ENCODE measurements around the gene SUFU.
"Not testable (repeated sequence)": the region's sequence is repeated elsewhere in the genome, so short reads cannot be mapped to it uniquely, and the experiment has no call there.

SUFU gene

GRCh38 chr10:102484021-102484420, 19.8 kb upstream of the SUFU start:
- no peak overlapping the region for H3K4me3 ChIP-seq (ENCODE audit: low read depth, low read length)
- H3K27ac ChIP-seq (ENCODE audit: low read depth, low read length), result no peak overlapping the region
- H3K4me1 ChIP-seq (ENCODE audit: control insufficient read depth, insufficient read depth, low read length, unreplicated experiment), result no peaks in the 10 kb centered on the region
- H3K27me3 ChIP-seq (ENCODE audit: insufficient read depth, low read length), result no peaks in the 10 kb centered on the region
- no peak overlapping the region for H2AFZ ChIP-seq (ENCODE audit: low read length, unreplicated experiment)
- H3K79me2 ChIP-seq (ENCODE audit: control insufficient read depth, insufficient read depth, low read length, unreplicated experiment), result no peaks in the 10 kb centered on the region
- peaks cover 11% of the 10 kb centered on the region; the same call in 1 of the 2 replicates for H3K36me3 ChIP-seq (ENCODE audit: insufficient read depth, low read length)

- Histone ChIP-seq H3K4me1 (ENCODE audit: control insufficient read depth, insufficient read depth, low read length, unreplicated experiment) (no peaks in the 10 kb centered on the region), H3K27me3 (ENCODE audit: insufficient read depth, low read length) (no peaks in the 10 kb centered on the region), H3K36me3 (ENCODE audit: insufficient read depth, low read length) (peaks cover 12% of the 10 kb centered on the region; the same call in 1 of the 2 replicates), H3K79me2 (ENCODE audit: control insufficient read depth, insufficient read depth, low read length, unreplicated experiment) (no peaks in the 10 kb centered on the region), H2AFZ (ENCODE audit: low read length, unreplicated experiment) (no peak overlapping the region), H3K27ac (ENCODE audit: low read depth, low read length) (no peak overlapping the region), H3K4me3 (ENCODE audit: low read depth, low read length) (no peak overlapping the region)
Measured at GRCh38 chr10:102485093-102485784, 18.5 kb upstream of the SUFU start.

- no peak overlapping the region for H2AFZ ChIP-seq (ENCODE audit: low read length, unreplicated experiment)
- no peak overlapping the region for H3K27ac ChIP-seq (ENCODE audit: low read depth, low read length)
- H3K36me3 ChIP-seq (ENCODE audit: insufficient read depth, low read length), result peaks cover 8% of the 10 kb centered on the region; the same call in 1 of the 2 replicates
- no peaks in the 10 kb centered on the region for H3K4me1 ChIP-seq (ENCODE audit: control insufficient read depth, insufficient read depth, low read length, unreplicated experiment)
- H3K79me2 ChIP-seq (ENCODE audit: control insufficient read depth, insufficient read depth, low read length, unreplicated experiment), result peaks cover 39% of the 10 kb centered on the region
- H3K4me3 ChIP-seq (ENCODE audit: low read depth, low read length), result no peak overlapping the region
- H3K27me3 ChIP-seq (ENCODE audit: insufficient read depth, low read length), result no peaks in the 10 kb centered on the region
Measured at GRCh38 chr10:102491136-102491535, 12.6 kb upstream of the SUFU start.

GRCh38 chr10:102492344-102492939, 11.3 kb upstream of the SUFU start:
- Histone ChIP-seq H3K4me1 (ENCODE audit: control insufficient read depth, insufficient read depth, low read length, unreplicated experiment) (no peaks in the 10 kb centered on the region), H3K36me3 (ENCODE audit: insufficient read depth, low read length) (peaks cover 10% of the 10 kb centered on the region; the same call in 1 of the 2 replicates), H3K4me3 (ENCODE audit: low read depth, low read length) (no peak overlapping the region), H3K27me3 (ENCODE audit: insufficient read depth, low read length) (no peaks in the 10 kb centered on the region), H3K27ac (ENCODE audit: low read depth, low read length) (no peak overlapping the region), H3K79me2 (ENCODE audit: control insufficient read depth, insufficient read depth, low read length, unreplicated experiment) (peaks cover 52% of the 10 kb centered on the region), H2AFZ (ENCODE audit: low read length, unreplicated experiment) (no peak overlapping the region)

- H3K79me2 ChIP-seq (ENCODE audit: control insufficient read depth, insufficient read depth, low read length, unreplicated experiment), result peaks cover 57% of the 10 kb centered on the region
- H3K27me3 ChIP-seq (ENCODE audit: insufficient read depth, low read length), result no peaks in the 10 kb centered on the region
- no peak overlapping the region for H2AFZ ChIP-seq (ENCODE audit: low read length, unreplicated experiment)
- H3K36me3 ChIP-seq (ENCODE audit: insufficient read depth, low read length), result peaks cover 8% of the 10 kb centered on the region; the same call in 1 of the 2 replicates
- no peak overlapping the region for H3K4me3 ChIP-seq (ENCODE audit: low read depth, low read length)
- no peak overlapping the region for H3K27ac ChIP-seq (ENCODE audit: low read depth, low read length)
- no peaks in the 10 kb centered on the region for H3K4me1 ChIP-seq (ENCODE audit: control insufficient read depth, insufficient read depth, low read length, unreplicated experiment)
Measured at GRCh38 chr10:102492983-102493382, 10.8 kb upstream of the SUFU start.

- H2AFZ ChIP-seq (ENCODE audit: low read length, unreplicated experiment), result no peak overlapping the region
- H3K4me1 ChIP-seq (ENCODE audit: control insufficient read depth, insufficient read depth, low read length, unreplicated experiment), result no peaks in the 10 kb centered on the region
- H3K36me3 ChIP-seq (ENCODE audit: insufficient read depth, low read length), result 0 out of 2 replicates have a peak, but pooled peaks cover 6% of the 10 kb centered on the region
- H3K79me2 ChIP-seq (ENCODE audit: control insufficient read depth, insufficient read depth, low read length, unreplicated experiment), result peaks cover 65% of the 10 kb centered on the region
- H3K4me3 ChIP-seq (ENCODE audit: low read depth, low read length), result no peak overlapping the region
- H3K27me3 ChIP-seq (ENCODE audit: insufficient read depth, low read length), result no peaks in the 10 kb centered on the region
- H3K27ac ChIP-seq (ENCODE audit: low read depth, low read length), result no peak overlapping the region
Measured at GRCh38 chr10:102493771-102494170, 10.0 kb upstream of the SUFU start.

- Histone ChIP-seq H3K79me2 (ENCODE audit: control insufficient read depth, insufficient read depth, low read length, unreplicated experiment) (peaks cover 84% of the 10 kb centered on the region), H3K4me3 (ENCODE audit: low read depth, low read length) (no peak overlapping the region), H3K27me3 (ENCODE audit: insufficient read depth, low read length) (no peaks in the 10 kb centered on the region), H3K27ac (ENCODE audit: low read depth, low read length) (no peak overlapping the region), H2AFZ (ENCODE audit: low read length, unreplicated experiment) (no peak overlapping the region), H3K4me1 (ENCODE audit: control insufficient read depth, insufficient read depth, low read length, unreplicated experiment) (peaks cover 13% of the 10 kb centered on the region), H3K36me3 (ENCODE audit: insufficient read depth, low read length) (0 out of 2 replicates have a peak, but pooled peaks cover 3% of the 10 kb centered on the region)
Measured at GRCh38 chr10:102497545-102497944, 6.2 kb upstream of the SUFU start.

GRCh38 chr10:102499356-102499755, 4.4 kb upstream of the SUFU start:
- Histone ChIP-seq H3K79me2 (ENCODE audit: control insufficient read depth, insufficient read depth, low read length, unreplicated experiment) (peaks cover 70% of the 10 kb centered on the region), H3K4me1 (ENCODE audit: control insufficient read depth, insufficient read depth, low read length, unreplicated experiment) (peaks cover 13% of the 10 kb centered on the region), H3K27me3 (ENCODE audit: insufficient read depth, low read length) (no peaks in the 10 kb centered on the region), H3K36me3 (ENCODE audit: insufficient read depth, low read length) (0 out of 2 replicates have a peak, but pooled peaks cover 3% of the 10 kb centered on the region), H3K4me3 (ENCODE audit: low read depth, low read length) (no peak overlapping the region), H3K27ac (ENCODE audit: low read depth, low read length) (no peak overlapping the region), H2AFZ (ENCODE audit: low read length, unreplicated experiment) (no peak overlapping the region)

GRCh38 chr10:102500686-102501085, 3.1 kb upstream of the SUFU start:
- Histone ChIP-seq H3K4me3 (ENCODE audit: low read depth, low read length) (peak overlapping the region; percentile 87), H3K79me2 (ENCODE audit: control insufficient read depth, insufficient read depth, low read length, unreplicated experiment) (peaks cover 69% of the 10 kb centered on the region), H3K4me1 (ENCODE audit: control insufficient read depth, insufficient read depth, low read length, unreplicated experiment) (peaks cover 20% of the 10 kb centered on the region)
- H3K27me3 ChIP-seq (ENCODE audit: insufficient read depth, low read length); H3K36me3 ChIP-seq (ENCODE audit: insufficient read depth, low read length); H2AFZ ChIP-seq (ENCODE audit: low read length, unreplicated experiment); H3K27ac ChIP-seq (ENCODE audit: low read depth, low read length): not testable (repeated sequence)

GRCh38 chr10:102501201-102502028, 2.4 kb upstream of the SUFU start:
- peak overlapping the region; percentile 63 for H3K27ac ChIP-seq (ENCODE audit: low read depth, low read length)
- H3K36me3 ChIP-seq (ENCODE audit: insufficient read depth, low read length), result no peaks in the 10 kb centered on the region
- peaks cover 64% of the 10 kb centered on the region for H3K79me2 ChIP-seq (ENCODE audit: control insufficient read depth, insufficient read depth, low read length, unreplicated experiment)
- H2AFZ ChIP-seq (ENCODE audit: low read length, unreplicated experiment), result peak overlapping the region; percentile 46
- H3K4me1 ChIP-seq (ENCODE audit: control insufficient read depth, insufficient read depth, low read length, unreplicated experiment), result peaks cover 20% of the 10 kb centered on the region
- H3K4me3 ChIP-seq (ENCODE audit: low read depth, low read length), result peak overlapping the region; percentile 87
- H3K27me3 ChIP-seq (ENCODE audit: insufficient read depth, low read length), result no peaks in the 10 kb centered on the region

Measured in ACC112 (cell line).